Posterior cingulate gyrus (tissue), 11 donors: Measurements from ENCODE around the gene NPB.

Experiments used
- DNase-seq, 10 donors: peaks; one replicate each; pipeline versions ENCODE4 v3.0.0 to v3.0.0-alpha.2; 2020 to 2021; ENCODE audit warnings: mixed read lengths in 3 of 10
- intact Hi-C: fragments of 100-400 bp; cut with DNase I; formaldehyde crosslinking; loops from one replicate; pipeline ENCODE4 v1.15.1; 2023

NPB gene

DNA sequence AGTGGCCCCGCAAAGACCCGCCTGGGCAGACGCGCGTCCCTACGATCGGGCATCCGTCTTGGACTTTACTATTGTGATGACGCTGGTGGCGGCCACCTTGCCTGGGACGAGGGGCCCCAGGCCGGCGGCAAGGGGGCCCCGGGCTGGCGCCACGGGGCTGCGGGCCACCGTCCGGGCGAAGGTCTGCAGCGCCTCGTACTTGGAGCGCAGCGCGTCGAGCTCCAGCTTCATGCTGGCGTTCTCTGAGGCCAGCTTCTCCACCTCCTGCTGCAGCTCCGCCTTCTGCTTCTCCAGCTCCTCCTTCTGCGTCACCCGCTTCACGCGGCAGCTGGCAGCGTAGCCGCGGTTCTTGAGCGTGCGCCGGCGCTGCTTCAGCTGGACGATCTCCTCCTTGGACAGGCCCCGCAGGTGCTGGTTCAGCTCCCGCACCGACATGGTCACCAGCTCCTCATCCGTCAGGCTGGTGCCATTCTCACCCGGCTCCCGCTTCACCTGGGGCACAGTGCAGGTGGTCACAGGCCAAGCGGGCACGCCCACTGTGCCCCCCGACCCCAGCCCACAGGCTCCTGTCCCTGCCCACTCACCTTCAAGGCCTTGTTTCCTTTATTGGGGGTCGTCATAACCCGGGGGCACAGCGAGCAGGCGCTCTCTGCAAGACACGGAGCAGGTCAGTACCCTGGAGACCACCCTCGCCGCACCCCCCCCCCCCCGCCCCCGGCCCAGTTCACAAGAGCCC lies 20.7 kb downstream of the NPB start:
- DNase-seq: no peak
- intact Hi-C loops: no loop called here

DNA sequence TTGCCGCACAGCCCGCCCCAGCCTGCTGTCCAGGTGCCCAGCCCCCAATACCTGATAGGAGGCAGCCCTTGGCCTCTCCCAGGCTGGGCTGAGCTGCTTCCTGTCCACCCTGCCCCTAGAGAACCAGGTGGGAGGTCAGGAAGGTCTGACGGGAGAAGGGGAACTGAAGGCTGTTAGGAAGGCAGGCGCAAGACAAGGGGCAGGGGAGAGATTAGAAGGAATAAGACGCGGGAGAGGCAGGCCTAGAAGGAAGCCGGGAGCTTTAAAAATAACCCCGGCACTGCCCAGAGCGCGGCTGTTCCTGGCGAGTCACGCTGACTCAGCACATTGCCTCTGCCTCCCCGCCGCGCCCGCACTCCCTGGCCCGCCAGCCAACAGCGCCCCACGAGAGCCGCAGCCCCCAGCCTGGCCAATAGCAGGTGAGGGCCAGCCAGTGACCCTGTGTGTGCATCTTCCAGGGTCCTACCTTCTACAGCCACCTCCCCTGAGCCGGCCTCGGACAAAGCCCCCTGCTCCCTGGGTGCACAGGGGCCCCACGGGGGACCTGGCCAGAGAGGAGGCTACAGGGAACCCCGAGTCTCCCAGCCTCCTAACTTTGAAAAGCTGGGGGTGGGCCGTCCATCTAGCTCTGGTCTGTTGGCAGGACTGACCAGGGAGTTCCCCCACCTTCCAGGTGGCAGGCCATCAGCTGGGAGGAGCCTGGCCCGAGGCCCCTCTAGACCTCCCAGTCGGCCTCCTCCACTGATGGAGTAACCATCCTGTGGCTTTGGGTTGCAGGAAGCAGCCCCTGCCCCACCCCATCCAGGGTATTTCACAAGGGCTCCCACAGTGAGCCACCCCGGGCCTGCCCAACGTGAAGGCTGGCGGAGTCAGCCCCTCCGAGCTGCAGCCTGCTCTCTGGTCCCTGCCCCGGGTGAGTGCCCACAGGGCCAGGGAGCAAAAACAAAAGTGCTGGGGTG lies 21.5 kb downstream of the NPB start:
- DNase-seq: peak in 8 of 10 donors; percentile 36 to 92 (median 56)
- intact Hi-C loops: no loop called here

DNA sequence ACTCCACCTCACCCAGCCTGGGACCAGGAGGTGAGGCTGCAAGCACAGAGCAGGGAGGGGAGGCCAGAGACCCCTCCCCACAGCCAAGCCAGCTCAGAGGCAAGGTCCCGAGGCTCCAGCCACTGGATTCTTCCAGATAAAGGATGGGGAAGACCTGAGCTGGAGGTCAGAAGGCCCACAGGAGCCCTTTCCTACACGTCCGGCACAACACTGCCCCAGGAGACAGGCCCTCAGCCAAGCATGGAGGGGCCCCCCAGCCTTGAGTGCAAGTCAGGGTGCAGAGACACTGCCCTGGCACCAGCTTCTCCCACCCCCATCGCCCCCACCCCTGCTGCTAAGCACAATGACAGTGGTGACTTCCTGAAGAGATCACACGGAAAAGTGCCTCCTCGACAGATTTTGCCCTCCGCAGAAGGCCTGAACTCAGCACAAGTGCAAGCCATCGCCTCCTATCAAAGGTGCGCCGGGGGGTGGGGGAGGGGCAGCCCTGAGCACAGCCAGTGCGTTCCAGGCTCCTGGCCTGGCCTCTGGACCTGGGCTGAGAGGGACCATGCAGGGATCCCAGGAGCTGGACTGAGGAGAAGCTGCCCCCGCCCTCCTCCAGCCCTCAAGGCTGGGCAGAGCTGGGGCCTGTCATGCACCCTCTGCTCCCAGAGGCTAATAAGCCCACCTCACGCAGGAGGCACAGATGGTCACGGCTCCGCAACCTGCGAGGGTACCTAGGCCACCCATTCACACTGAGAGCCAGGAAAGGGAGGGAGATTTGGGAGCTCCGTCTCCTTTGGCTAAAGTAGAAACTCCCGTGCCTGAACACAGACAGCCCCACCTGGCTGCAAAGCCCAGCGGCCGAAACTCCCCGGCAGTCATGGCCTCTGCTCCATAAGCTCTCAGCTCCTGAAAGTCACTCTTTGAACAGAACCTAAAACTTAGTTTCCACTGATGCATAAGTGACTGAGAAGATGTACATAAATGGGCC lies 22.8 kb downstream of the NPB start:
- intact Hi-C loops: no loop called here
- DNase-seq: no peak

DNA sequence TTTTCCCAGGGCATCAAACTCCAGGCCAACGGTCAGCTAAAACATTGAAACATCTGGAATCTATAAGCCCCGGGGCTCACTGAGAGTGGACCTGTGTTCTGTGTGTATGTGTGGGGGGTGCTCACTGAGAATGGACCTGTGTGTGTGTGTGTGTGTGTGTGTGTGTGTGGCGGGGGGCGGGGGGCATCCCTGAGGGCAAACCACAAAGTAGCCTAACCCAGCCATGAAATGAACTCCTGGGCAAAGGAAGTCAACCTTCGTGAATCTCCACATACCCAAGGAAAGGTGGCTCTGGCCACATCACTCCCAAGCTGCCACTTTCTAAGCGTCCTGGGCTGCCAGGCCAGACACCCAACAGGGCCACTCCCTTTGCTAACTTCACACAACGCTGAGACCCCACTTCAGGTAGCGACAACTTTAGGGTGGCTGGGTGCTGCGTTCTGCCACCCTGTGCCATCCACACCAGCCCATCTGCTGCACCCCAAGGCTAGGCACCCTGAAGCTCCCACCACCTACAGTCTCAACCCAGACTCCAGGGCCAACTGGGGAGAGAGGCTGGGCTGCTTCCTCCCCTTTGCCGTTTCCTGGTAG lies 23.9 kb downstream of the NPB start:
- intact Hi-C loops: no loop called here
- DNase-seq: no peak

DNA sequence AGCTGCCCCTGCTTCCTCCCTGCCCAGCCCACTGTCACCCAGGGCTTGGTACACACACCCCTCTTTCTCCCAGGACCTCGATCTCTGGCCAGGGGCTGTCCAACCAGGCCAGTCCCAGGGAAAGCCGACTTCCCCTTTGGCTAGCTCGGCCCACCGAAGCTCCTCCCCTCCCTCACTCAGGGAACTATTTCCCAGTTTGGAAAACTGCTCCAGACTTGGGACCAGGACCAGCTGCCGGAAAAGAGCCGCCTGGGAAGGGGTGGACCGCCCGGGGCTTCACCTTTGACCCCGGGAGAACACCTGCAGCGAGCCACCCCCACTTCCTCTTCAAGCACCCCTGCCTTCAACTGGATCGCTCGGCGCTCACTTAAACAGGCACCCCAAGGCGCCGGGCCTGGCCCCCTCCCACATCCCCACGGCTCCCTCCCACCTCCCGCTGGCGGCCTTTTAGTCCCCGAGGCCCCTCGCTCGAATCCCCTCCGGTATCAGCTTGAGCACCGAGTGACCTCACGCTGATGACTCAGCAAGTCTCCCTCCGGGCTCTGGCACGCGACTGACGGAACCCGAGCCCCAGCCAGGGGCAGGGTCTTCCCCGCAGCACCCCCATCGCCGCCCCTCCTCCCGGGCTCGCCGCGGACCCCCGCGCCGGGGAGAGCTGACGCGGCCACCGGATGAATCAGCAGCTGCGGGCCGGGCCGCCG lies 24.6 kb downstream of the NPB start:
- intact Hi-C loops: no loop called here

DNA sequence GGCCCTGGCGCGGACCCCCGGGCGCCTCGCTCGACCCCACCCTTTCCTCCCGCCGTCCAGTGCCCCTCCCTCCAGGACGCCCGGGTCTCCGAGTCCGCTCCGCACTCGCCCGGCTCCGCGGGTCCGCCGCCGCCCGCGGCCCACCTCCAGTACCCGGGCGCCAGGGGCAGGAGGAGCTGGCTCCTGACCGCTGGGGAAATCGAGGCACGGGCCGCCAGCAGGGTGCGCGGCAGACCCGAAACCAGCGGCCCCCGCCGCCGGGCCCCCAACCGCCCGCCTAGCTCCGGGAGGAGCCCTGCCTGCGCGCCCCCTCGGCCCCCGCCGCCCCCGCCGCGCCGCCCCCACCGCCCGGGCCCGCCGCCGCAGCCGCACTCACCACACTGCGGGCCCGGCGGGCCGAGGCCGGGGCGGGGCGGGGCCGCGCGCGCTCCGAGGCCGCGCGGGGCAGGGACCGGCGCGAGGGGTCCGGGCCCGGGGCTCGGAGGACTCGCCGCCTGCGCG lies 25.2 kb downstream of the NPB start:
- DNase-seq: no peak
- intact Hi-C loops: no loop called here

More for the DNA sequence above, 24.6 kb downstream of the NPB start:
- peak in 3 of 10 donors; percentile 22 to 42 (median 34) for DNase-seq

DNA sequence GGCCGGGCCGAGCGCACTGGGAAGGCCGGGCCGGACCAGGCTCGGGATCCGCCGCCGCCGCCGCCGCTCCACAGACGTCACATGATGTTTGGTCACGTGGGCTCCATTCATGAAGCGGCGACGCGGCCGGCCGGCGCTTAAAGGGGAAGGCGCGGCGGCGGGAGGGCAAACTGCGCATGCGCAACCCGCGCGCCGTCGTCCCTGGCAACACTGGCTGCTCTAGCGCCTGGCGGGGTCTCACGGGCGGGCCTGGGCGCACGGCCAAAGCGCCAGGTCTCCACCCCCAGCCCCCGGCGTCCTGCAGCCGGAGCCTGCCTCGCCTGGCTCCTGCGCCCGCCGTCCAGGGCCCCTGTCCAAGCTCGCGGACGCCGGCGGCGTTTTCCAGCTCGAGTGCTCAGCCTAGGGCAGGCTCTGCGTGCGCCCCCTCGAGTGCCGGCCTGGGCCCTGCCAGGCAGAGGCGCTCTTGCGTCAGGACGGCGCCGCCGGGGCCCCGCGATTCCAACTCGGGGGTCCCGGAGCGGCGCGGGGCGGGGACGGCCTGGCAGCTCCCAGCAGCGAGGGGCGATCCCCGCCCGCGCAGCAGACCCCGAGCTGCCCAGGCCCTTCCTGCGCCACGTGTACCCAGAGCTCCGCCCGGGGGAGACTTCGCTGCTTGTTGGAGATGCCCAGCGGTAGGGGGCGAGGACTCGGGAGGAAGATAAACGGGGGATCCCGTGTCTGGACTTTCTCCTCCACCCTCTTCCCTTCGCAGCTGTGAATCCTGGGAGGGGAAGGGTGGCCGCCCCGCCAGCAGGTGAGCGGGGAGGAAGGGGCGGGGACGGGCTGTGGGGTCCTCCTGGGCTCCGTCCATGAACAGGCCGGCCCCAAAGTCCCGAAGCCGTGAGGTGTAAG lies 25.9 kb downstream of the NPB start, which contains the start of gene MAFG:
Gene MAFG, minus strand, starts transcription at position 83 of the 891 bp plus-strand sequence. CDS start 4,550 bp downstream, outside the sequence.
- intact Hi-C loops: no loop called here
- peak; percentile 84 to 98 (median 88) for DNase-seq

DNA sequence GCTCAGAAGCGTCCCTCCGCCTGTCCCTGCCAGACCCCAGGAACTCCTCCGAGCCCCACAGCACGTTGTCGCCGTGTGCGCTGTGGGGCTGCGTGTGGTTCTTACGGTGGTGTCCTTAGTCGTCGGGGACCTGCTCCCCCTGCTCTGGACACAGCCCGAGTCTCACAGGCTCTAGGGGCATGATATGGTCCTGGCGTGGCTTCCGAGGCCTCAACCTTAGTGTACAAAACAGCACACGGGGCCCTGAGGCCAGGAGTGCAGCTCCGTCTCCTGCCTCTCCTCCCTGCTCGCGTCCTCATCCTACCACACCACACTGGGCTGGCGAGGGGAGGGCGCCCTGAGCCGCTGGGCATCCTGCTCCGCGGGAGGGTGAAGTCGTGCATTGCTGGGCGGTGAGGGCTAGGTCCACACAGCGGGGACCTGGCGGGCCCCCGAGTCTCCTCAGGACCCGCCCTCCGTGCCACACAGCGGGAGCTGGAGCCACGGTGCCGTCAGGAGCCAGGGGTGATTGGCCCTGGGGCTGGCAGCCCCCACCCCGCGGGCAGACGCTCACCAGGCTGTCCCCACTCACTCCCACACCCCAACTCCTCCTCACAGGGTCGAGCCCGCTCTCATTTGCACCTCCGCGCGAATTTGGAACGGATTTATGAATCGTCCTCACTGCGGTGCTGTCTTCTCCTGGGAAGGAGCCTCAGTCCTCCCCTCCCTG lies 26.7 kb downstream of the NPB start:
- intact Hi-C loops: no loop called here

DNA sequence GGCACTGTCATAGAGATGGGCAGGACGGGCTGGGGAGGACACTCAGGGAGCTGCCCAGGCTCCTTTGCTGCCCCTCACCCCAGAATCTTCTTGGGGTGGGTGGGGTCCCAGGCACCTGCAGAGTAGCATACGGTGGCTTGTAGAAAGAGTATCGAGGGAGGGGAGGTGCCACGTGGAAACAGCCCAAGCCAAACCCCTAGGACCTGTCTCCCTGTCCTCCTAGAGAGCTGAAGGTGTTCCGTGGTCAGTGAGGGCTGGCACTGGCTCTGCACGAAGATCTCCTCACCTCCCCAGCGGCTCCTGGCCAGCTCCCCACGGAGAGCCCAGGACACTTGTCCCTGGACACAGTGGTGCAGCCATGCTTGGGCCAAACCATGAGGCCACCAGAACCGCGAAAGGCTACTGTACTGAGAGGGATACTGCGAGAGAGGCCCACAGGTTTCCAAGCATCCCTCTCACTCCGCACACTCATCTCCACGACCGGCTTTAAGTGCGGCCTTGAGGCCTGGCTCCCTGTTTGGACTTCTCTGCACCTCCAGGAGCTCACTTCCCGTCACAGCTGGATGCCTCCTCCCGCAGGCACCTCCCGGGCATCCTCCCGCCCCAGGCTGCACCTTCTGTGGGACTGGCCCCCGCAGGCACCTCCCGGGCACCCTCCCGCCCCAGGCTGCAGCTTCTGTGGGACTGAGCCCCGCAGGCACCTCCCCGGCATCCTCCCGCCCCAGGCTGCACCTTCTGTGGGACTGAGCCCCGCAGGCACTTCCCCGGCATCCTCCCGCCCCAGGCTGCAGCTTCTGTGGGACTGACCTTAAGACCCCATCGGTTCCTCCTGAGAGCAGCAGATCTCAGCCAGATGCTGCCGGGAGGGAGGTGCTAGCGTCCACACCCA lies 27.5 kb downstream of the NPB start:
- DNase-seq: no peak
- intact Hi-C loops: no loop called here

More for the DNA sequence above, 26.7 kb downstream of the NPB start:
- no peak for DNase-seq

DNA sequence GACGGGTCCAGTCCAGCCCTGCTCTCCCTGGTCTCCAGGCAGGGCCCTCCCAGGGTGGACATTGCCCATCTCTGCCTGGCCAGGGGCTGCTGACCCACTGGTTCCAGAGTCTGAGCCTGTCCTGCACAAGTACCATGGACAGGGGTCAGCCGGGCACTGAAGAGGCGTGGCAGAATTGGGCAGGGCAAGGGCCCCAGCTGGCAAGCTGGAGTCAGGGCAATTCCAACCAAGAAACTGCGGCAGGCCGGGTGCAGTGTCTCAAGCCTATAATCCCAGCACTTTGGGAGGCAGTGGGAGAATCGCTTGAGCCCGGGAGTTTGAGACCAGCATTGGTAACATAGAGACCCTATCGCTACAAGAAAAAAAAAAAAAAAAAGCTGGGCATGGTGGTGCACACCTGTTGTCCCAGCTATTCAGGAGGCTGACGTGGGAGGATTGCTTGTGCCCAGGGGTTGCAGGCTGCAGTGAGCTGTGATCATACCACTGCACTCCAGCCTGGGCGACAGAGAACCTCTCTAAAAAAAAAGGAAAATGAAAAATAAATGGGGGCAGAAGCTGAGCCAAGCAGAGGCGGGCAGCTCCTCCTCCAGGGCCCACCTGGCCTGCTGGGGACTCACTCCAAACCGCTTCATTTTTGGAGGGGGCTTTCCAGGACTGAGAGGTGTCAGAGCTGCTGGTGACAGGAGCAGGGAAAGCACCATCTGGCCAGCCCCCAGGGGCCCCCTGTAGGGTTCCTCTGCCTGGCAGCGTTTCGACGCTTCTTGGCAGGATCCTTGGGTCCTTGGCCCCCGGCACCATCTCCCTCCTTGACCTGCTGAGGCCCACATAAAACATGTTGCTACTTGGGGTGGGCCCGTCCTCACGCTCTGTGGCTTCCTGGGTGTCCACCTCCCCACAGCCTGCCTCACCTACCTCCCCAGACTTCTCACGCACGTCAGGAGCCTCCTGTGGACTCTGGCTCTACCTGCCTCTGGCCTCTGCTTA lies 28.4 kb downstream of the NPB start:
- intact Hi-C loops: no loop called here
- DNase-seq: no peak

DNA sequence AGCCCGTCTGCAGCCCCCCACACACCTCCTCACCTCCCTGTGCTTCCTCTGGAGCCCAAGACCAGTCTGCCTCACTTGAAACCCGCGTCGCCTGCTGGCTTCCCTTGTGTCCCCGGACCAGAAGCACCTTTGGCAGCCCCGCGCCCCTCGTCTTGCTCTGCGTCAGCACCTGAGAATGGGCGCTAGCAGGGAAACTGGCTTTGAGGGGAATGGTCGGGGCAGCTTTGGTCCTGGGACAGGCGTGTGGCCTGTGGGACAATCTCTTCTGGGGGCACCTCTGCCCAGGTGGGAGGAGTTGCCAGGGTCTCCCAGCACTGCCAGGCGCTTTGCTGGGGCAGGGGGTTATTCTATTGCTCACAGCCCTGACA lies 29.1 kb downstream of the NPB start:
- intact Hi-C loops: no loop called here
- DNase-seq: no peak

DNA sequence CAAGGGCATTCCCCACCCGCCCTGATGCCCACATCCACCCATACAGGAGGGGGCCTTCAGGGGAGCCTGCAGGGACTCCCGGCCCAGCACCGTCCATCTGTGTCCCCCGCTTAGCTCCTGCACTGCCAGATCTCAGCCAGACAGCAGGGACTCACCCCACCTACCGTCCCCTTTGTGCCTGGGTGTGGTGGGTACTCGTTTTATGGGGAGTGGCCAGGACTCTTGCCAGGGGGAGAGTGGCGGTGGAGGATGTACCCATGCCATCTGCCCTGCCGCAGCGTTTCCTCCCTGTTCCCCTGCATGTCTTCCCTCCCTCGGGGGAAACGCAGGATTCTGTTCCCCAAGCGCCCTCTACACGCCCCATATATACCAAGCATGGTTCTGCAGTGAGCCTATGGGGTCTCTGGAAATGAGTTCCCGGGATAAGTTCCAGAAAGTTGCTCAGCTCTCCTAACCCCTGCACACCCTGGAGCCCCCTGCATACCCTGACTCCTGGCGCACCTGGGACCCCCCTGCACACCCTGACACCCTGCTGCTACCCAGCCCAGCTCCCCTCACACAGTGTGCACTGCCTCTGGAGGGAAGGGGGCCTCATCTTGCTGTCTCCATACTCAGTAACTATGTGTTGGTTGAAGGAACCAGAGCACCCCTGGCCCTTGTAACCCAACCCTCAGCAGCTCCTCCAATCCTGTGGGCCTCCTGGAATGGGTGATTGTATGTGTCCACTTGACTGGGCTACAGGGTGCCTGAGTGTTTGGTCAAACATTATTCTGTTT lies 29.7 kb downstream of the NPB start:
- no peak for DNase-seq
- intact Hi-C loops: no loop called here

DNA sequence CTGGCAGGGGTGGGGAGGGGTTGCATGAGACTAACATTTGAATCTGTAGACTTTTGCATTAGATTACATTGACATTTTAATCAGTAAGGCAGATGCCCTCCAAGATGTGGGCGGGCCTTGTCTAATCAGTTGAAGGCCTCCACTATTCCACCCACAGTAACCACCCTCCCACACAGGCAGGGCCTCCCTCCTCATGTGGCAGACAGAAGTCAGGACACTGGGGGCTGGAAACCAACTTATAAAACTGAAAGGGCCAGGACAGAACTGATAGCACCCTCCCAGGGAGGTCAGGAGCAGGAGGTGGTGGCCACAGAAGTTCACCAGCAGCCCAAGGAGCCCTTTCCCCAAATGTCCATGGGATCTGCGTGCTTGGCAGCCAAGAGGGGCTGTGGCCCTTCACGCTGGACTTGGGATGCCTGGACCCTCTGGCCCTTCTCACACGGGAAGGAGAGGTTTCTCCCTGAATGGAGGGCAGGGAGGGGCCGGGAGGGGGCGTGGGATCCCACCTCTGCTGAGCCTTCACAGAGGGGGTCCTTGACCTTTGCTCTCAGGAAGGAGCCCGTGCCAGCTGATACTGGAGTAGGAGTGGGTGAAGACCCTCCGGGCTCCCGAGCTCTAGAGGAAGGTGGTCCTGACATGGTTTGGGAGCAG lies 30.4 kb downstream of the NPB start:
- DNase-seq: no peak
- intact Hi-C loops: no loop called here

DNA sequence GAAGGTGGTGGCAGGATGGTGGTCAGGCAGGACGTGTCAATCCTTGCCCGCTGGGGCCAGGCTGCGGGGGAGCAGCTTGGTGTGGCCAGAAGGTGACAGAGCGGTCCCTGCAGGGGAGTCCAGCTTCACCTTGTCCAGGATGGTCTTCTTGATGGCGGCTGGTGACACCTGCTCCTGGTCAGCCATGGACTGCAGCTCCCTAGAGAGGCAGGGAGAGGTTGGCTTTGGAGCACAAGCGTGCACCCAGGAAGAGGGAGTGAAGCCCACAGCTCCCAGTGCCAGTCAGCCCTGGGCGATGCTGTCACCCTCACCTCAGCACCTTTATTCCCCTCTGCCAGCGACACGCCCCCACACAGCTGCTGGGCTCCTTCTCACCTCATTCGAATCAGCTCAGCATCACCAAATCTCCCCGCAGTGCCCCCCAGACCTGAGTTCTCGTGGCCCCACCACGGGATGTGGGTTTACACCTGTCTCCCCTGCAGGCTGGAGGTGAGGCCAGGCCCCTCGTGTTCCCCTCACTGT lies 31.2 kb downstream of the NPB start:
- intact Hi-C loops: no loop called here
- DNase-seq: no peak
